ENCODE results near the gene BRMS1.

Gene BRMS1

DNA sequence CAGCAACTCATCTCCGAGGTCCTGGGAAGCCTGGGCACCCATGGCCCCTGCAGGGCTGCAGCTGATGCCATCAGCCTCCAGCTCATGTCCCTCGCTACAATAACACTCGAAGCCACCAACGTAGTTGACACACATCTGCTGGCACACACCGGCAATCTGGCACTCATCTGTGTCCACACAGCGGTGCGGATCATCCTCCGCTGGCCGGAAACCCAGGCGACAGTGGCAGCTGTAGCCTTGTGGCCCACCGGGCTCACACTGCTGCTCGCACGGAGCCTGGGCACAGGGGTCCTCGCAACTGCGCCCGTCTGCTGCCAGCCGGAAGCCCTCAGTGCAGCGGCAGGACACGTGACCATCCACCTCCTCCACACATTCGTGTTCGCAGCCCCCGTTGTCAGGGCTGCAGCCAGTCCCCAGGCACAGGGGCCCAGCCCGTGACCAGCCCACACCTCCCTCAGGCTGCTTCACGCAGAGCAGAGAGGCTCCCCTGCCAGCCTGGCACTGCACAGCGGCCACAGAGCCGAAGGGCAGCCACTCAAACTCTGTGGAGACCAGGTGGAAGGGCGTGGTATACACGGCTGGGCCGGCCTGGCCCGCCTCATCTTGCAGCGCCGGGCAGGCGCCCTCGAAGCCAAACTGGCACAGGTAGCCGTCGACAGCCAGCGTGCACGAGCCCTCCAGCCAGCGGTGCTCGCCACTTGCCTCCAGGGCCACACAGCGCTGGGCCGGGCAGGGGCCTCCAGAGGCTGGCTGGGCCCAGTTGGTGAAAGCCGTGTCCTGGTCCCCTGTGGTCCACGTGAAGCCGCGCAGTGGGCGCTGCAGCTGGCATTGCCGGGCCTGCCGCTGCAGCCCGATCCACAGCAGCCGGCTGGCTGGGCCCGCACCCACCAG lies 28.7 kb downstream of the BRMS1 start:
- H3K9ac ChIP-seq (ENCODE audit: low read length): no peak overlapping the region
- no peak overlapping the region for H3K4me2 ChIP-seq (ENCODE audit: low read depth, low read length)
- H2AFZ ChIP-seq (ENCODE audit: low read length): no peak overlapping the region

GRCh38 chr11:66315498-66315885 lies 29.4 kb downstream of the BRMS1 start:
- no peaks in the 10 kb centered on the region for H3F3A ChIP-seq (ENCODE audit: insufficient read depth, low read length)
- H2AFZ ChIP-seq (ENCODE audit: low read length): no peak overlapping the region
- no peaks in the 10 kb centered on the region for H4K20me1 ChIP-seq (ENCODE audit: insufficient read depth, low read length)
- H3K9me3 ChIP-seq (replicated peaks; ENCODE audit: insufficient read depth, low read length): no peaks in the 10 kb centered on the region
- H3K36me3 ChIP-seq (replicated peaks; ENCODE audit: insufficient read depth, low read length): no peaks in the 10 kb centered on the region
- H3K4me2 ChIP-seq (ENCODE audit: low read depth, low read length): no peak overlapping the region
- DNase-seq: no peak
- H3K9ac ChIP-seq (ENCODE audit: low read length): no peak overlapping the region
- TF ChIP-seq EZH2phosphoT487 (IDR thresholded peaks at IDR 0.05; ENCODE audit: low read length) (no peak), CTCF (IDR thresholded peaks at IDR 0.05; ENCODE audit: low read length) (no peak), EZH2 (optimal IDR thresholded peaks at IDR 0.05; ENCODE audit: low read depth, low read length) (no peak)
- H3K9me2 ChIP-seq (replicated peaks; ENCODE audit: insufficient read depth, low read length): no peaks in the 10 kb centered on the region
- H3K27me3 ChIP-seq (replicated peaks; ENCODE audit: insufficient read depth, low read length): peaks cover 61% of the 10 kb centered on the region
- no peak overlapping the region for H3K27ac ChIP-seq (ENCODE audit: low read length)
- no peaks in the 10 kb centered on the region for H3K4me1 ChIP-seq (ENCODE audit: low read length)
- no peak overlapping the region for H3K4me3 ChIP-seq (ENCODE audit: low read length)
- no peaks in the 10 kb centered on the region for H3K79me2 ChIP-seq (ENCODE audit: low read length)

More for the DNA sequence above, 28.7 kb downstream of the BRMS1 start:
- Histone ChIP-seq H3K27ac (ENCODE audit: low read length) (no peak overlapping the region), H3F3A (ENCODE audit: insufficient read depth, low read length) (no peaks in the 10 kb centered on the region), H4K20me1 (ENCODE audit: insufficient read depth, low read length) (no peaks in the 10 kb centered on the region), H3K27me3 (replicated peaks; ENCODE audit: insufficient read depth, low read length) (peaks cover 55% of the 10 kb centered on the region), H3K9me3 (replicated peaks; ENCODE audit: insufficient read depth, low read length) (no peaks in the 10 kb centered on the region), H3K9me2 (replicated peaks; ENCODE audit: insufficient read depth, low read length) (no peaks in the 10 kb centered on the region), H3K79me2 (ENCODE audit: low read length) (no peaks in the 10 kb centered on the region), H3K36me3 (replicated peaks; ENCODE audit: insufficient read depth, low read length) (no peaks in the 10 kb centered on the region), H3K4me3 (ENCODE audit: low read length) (no peak overlapping the region), H3K4me1 (ENCODE audit: low read length) (no peaks in the 10 kb centered on the region)
- TF ChIP-seq EZH2phosphoT487 (IDR thresholded peaks at IDR 0.05; ENCODE audit: low read length) (no peak), EZH2 (optimal IDR thresholded peaks at IDR 0.05; ENCODE audit: low read depth, low read length) (no peak), CTCF (IDR thresholded peaks at IDR 0.05; ENCODE audit: low read length) (no peak)
- DNase-seq: no peak

DNA sequence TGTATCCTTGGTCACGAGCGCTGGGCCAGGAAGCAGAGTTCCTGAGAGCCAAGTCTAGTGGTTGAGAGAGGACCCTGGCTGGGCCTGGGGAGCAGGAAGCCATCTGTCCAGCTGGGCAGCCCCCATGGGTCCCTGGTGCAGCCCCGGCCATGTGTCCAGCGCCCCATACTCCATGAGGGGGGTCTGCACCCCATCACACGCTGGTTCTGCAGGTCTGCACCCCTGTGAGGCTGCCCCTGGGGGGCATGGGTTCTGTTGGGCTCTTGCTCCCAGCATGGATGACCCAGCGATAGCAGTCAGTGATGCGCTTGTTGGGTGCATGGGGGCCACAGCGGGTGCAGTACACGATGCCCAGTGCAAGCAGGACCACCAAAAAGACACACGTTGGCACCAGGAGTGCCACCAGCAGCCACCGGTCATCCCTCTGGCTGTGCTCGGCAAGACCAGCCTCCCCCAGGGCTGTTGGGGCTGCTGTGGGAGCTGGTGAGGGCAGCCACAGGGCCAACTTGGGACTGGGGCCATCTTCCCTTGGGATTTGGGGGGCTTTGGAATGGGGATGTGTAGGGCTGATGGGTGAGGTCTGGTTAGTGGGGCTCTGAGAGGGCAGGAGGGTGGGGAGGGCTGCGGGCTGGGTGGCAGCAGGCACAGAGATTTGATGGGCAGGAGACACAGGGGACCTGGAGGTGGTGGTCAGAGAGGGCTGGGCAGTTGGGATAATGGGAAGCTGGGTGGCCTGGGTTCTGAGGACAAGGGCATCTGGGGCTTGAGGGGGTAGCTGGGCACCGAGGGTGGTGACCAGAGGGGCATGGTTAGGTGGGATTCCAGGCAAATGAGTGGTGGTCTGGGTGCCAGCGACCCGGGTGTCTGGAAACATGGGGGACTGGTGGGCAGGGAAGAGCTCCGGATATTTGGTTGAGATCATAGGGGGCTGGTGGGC lies 30.1 kb downstream of the BRMS1 start:
- Histone ChIP-seq H3K9me2 (replicated peaks; ENCODE audit: insufficient read depth, low read length) (no peaks in the 10 kb centered on the region), H3K27ac (ENCODE audit: low read length) (no peak overlapping the region), H3F3A (ENCODE audit: insufficient read depth, low read length) (no peaks in the 10 kb centered on the region), H3K79me2 (ENCODE audit: low read length) (no peaks in the 10 kb centered on the region), H4K20me1 (ENCODE audit: insufficient read depth, low read length) (no peaks in the 10 kb centered on the region), H3K4me2 (ENCODE audit: low read depth, low read length) (no peak overlapping the region), H3K4me1 (ENCODE audit: low read length) (no peaks in the 10 kb centered on the region), H3K4me3 (ENCODE audit: low read length) (no peak overlapping the region), H3K36me3 (replicated peaks; ENCODE audit: insufficient read depth, low read length) (no peaks in the 10 kb centered on the region), H3K9ac (ENCODE audit: low read length) (no peak overlapping the region), H3K9me3 (replicated peaks; ENCODE audit: insufficient read depth, low read length) (no peaks in the 10 kb centered on the region), H2AFZ (ENCODE audit: low read length) (no peak overlapping the region), H3K27me3 (replicated peaks; ENCODE audit: insufficient read depth, low read length) (peaks cover 66% of the 10 kb centered on the region)
- DNase-seq: no peak
- no peak for TF ChIP-seq CTCF (IDR thresholded peaks at IDR 0.05; ENCODE audit: low read length)
- TF ChIP-seq EZH2phosphoT487 (IDR thresholded peaks at IDR 0.05; ENCODE audit: low read length): no peak
- TF ChIP-seq EZH2 (optimal IDR thresholded peaks at IDR 0.05; ENCODE audit: low read depth, low read length): no peak

Data from MM.1S (cell line).